Activated naive CD8-positive, alpha-beta T cell treated with anti-CD3 and anti-CD28 coated beads, Interleukin-2, amount 10 ng/mL, durations not matched to agents 7 days and 5 days (primary cell): ENCODE data around the gene FAXDC2. TPM values are rescaled to one million over a fixed set of nuclear protein-coding genes. Genes with fewer than 3 reads are reported as not detected.

ENCODE experiments used
- ATAC-seq: fragments of 150-1000 bp; cut with Tn5 transposase; one replicate; pipeline ENCODE4 v1.10.0; 2021; ENCODE audit warnings: low read depth, moderate library complexity
- POLR2A ChIA-PET: fragments of 350-600 bp; sonication (Branson Sonifier 250); formaldehyde crosslinking; loops from one replicate; lab custom pipeline; 2021; ENCODE audit warnings: antibody characterized with exemption; lab: Charles Lee
- DNase-seq: peaks from one replicate; pipeline ENCODE4 v3.0.0; 2021
- H3K27ac Mint-ChIP-seq: one replicate; pipeline ENCODE4 v1.8.0; 2022; ENCODE audit warnings: mild to moderate bottlenecking, mixed read lengths
- H3K27me3 Mint-ChIP-seq: one replicate; pipeline ENCODE4 v1.8.0; 2022; ENCODE audit warnings: mild to moderate bottlenecking, moderate library complexity, mixed read lengths
- H3K36me3 Mint-ChIP-seq: one replicate; pipeline ENCODE4 v1.8.0; 2021; ENCODE audit warnings: mild to moderate bottlenecking, mixed read lengths
- H3K4me1 Mint-ChIP-seq: one replicate; pipeline ENCODE4 v1.8.0; 2021; ENCODE audit warnings: mixed read lengths
- H3K4me3 Mint-ChIP-seq: one replicate; pipeline ENCODE4 v1.8.0; 2022; ENCODE audit warnings: mild to moderate bottlenecking, moderate library complexity, mixed read lengths
- H3K9me3 Mint-ChIP-seq: one replicate; pipeline ENCODE4 v1.8.0; 2021; ENCODE audit warnings: mixed read lengths
- total RNA-seq, 2 experiments: library from RNA; stranded (reverse); gene quantifications; one replicate each; pipeline ENCODE4 v1.2.3, GENCODE V29; 2021

FAXDC2 gene
- total RNA-seq, 2 experiments from 2014 or later, result not detected

DNA sequence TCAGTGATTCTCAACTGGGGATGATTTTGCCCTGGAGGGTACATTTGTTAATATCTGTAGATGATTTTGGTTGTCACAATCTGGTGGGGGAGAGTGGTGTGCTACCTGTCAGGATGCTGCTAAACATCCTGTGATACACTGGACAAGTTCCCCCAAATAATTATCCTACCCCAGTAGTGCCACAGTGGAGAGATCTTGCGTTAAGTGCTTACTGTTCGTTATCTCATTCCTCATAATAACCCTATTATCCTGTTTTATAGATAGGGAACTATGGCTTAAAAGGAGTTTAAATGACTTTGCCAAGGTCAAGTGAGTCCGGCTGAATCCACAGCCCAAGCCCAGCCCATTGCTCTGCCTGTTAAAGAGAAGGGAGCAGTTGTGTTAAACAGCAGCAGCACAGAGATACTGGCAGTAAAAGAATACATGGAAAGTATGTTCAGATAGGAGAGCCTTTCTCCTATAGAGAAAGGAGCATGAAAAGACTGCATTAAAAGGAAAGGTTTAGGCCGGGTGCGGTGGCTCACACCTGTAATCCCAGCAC lies 23.5 kb upstream of the FAXDC2 start:
- no peak for ATAC-seq
- no peaks in the 10 kb centered on the region for H3K27me3 Mint-ChIP-seq
- no peaks in the 10 kb centered on the region for H3K4me1 Mint-ChIP-seq
- no peak overlapping the region for H3K4me3 Mint-ChIP-seq
- DNase-seq, result no peak
- H3K27ac Mint-ChIP-seq, result no peak overlapping the region
- POLR2A ChIA-PET, result no interaction called here
- peaks cover 59% of the 10 kb centered on the region for H3K36me3 Mint-ChIP-seq
- peaks cover 12% of the 10 kb centered on the region for H3K9me3 Mint-ChIP-seq

DNA sequence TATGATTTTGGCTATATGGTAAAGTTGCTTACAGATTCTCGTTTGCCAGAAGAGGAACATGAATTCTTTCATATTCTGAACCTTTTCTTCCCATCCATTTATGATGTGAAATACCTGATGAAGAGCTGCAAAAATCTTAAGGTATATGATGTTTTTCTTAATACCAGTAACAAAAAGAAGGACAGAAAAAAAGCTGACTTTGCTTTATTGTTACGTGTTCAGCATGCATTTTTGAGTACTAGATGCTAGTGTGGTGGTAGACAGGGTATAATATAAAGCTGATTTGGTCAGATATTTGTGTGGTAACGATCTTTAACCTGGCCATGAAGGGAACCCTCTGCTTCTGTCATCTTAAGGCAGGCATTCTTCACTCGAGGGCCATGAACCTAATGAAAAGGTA lies 21.3 kb upstream of the FAXDC2 start:
- Mint-ChIP-seq H3K27ac (no peak overlapping the region), H3K9me3 (peaks cover 5% of the 10 kb centered on the region), H3K36me3 (peaks cover 46% of the 10 kb centered on the region), H3K4me1 (peaks cover 7% of the 10 kb centered on the region), H3K27me3 (no peaks in the 10 kb centered on the region), H3K4me3 (no peak overlapping the region)
- DNase-seq, result no peak
- POLR2A ChIA-PET, result no interaction called here
- no peak for ATAC-seq

DNA sequence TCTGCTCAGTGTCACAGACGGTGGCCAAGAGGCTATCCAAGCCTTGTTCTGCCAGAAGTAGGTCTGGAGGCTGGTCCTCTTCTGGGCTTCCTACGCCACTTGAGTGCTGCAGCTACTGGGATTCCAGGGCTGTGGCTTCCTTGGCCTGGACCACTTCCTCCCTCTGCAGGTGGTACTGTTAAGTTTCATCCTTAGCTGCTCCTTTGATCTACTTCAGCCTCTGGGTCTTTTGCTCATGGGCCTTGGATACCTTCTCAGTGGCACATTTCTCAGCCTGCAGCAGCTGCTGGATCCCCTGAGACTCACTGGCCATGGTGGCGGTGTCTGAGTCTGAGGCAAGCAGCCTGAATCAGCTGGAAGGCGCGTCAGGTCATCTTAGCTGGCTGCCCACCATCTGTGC lies 18.3 kb upstream of the FAXDC2 start:
- no peaks in the 10 kb centered on the region for H3K9me3 Mint-ChIP-seq
- peaks cover 38% of the 10 kb centered on the region for H3K36me3 Mint-ChIP-seq
- ATAC-seq, result peak; percentile 50
- H3K27me3 Mint-ChIP-seq, result no peaks in the 10 kb centered on the region
- no peak overlapping the region for H3K4me3 Mint-ChIP-seq
- H3K4me1 Mint-ChIP-seq, result peaks cover 12% of the 10 kb centered on the region
- POLR2A ChIA-PET, result interaction anchor here (0.6 to 1.0 kb wide), 2 partner anchors 55 to 218 kb away, joined by 4 to 5 read pairs; no protein-coding TSS in a partner anchor
- DNase-seq, result no peak
- H3K27ac Mint-ChIP-seq, result peak overlapping the region; percentile 0

DNA sequence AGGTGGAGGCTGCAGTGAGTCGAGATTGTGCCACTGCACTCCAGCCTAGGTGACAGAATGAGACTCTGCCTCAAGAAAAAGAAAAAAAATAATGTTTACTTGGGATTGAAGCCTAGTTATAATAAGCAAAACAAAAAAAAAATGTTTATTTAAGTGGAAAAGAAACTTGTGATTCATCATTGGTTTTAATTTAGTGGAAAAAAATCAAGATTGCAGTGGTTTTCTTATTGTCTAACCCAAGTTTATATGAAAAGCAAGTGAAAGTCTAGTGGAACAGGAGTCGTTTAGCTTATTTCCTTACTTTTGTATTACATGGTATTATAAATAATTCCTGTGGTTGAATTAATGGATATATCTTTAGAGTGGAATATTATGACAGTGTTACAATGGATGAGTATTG lies 16.4 kb upstream of the FAXDC2 start:
- H3K27me3 Mint-ChIP-seq, result no peaks in the 10 kb centered on the region
- no peak overlapping the region for H3K4me3 Mint-ChIP-seq
- POLR2A ChIA-PET, result no interaction called here
- ATAC-seq, result no peak
- H3K36me3 Mint-ChIP-seq, result peaks cover 34% of the 10 kb centered on the region
- no peak for DNase-seq
- H3K9me3 Mint-ChIP-seq, result no peaks in the 10 kb centered on the region
- H3K27ac Mint-ChIP-seq, result no peak overlapping the region
- H3K4me1 Mint-ChIP-seq, result peaks cover 21% of the 10 kb centered on the region

DNA sequence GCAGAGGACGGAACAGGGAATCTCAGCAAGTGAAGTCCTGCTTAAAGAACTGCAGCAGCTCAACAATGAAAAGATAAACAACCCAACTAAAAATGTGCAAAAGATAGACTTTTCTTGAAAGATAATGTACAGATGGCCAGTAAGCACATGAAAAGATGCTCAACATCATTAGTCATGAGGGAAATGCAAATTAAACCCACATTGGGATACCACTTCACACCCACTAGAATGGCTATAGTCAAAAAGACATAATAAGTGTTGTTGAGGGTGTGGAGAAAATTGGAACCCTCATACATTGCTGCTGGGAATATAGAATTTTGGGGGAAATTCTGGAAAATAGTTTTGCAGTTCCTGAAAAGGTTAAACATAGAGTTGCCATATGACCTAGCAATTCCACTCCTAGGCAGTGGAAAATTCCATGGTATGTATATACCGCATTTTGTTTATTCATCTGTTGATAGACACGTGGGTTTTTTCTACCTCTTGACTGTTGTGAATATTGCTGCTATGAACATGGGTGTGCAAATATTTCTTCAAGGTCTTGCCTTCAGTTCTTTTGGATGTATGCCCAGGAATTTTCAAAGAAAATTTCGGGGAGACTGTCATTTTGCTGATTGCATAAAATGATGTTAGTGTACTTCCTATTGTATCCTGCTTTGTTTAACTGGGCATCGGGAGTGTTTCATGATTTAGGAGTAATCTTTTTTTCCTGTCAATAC lies 15.2 kb upstream of the FAXDC2 start:
- no peak for DNase-seq
- no peak for ATAC-seq
- POLR2A ChIA-PET, result no interaction called here
- H3K36me3 Mint-ChIP-seq, result peaks cover 32% of the 10 kb centered on the region
- H3K27ac Mint-ChIP-seq, result no peak overlapping the region
- H3K4me1 Mint-ChIP-seq, result peaks cover 26% of the 10 kb centered on the region
- H3K27me3 Mint-ChIP-seq, result no peaks in the 10 kb centered on the region
- H3K9me3 Mint-ChIP-seq, result no peaks in the 10 kb centered on the region
- no peak overlapping the region for H3K4me3 Mint-ChIP-seq

DNA sequence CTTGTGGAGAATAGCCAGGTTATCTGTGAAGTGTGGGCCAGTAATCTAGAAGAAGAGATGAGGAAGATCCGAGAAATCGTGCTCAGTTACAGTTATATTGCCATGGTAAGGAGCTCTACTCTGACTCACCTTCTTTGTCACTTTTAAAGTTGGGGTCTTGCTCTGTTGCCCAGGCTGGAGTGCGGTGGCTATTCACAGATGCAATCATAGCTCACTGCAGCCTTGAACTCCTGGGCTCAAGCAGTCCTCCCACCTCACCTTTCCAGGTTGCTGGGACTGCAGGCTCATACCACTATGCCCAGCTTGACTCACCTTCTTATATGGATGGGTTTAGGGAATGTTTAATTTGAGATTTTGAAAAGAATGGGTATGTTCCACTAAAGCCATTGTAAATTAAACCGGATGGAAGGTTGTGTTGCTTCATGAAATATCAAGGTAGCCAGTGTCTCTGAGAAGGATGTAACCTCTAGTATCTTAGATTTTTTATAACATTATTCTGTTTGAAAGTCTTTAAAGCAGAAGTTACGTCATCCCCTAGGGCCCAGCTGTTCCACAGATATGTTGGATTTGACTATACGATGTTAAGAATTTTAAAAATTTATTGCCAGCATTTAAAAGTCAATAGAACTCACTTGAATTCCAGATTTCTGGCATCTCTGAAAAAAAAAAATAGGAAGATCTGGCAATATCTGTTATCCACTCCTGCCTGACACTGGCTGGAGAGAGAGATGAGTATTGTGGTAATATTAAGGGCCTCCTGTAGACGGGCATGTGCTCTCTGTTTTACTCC lies 13.1 kb upstream of the FAXDC2 start:
- no peak for DNase-seq
- H3K9me3 Mint-ChIP-seq, result no peaks in the 10 kb centered on the region
- POLR2A ChIA-PET, result interaction anchor here (0.7 kb wide), 1 partner anchor 74 kb away, joined by 3 read pairs; the partner anchor contains the start of gene GEMIN5
- peaks cover 35% of the 10 kb centered on the region for H3K36me3 Mint-ChIP-seq
- no peak overlapping the region for H3K27ac Mint-ChIP-seq
- peaks cover 29% of the 10 kb centered on the region for H3K4me1 Mint-ChIP-seq
- no peak overlapping the region for H3K4me3 Mint-ChIP-seq
- no peaks in the 10 kb centered on the region for H3K27me3 Mint-ChIP-seq
- ATAC-seq, result no peak

DNA sequence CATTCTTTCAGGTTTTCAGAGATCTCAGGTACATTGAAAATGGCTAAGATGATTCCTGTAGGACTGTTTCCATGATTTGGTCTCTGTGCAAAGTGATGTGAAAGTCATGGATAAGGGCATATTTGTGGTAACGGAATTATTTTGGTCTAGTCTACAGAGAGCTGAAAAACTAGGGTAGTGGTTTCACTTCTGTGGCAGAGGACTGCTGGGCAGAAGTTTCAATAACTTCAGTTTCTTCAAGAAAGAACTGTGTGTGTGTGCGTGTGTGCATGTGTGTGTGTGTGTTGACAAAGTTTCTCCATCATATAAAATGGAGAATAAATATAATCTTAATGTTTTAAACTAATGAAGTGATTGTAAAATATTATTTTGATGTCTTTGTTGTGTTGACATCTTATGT lies 12.4 kb upstream of the FAXDC2 start:
- DNase-seq (no peak), ATAC-seq (no peak)
- peaks cover 34% of the 10 kb centered on the region for H3K36me3 Mint-ChIP-seq
- POLR2A ChIA-PET, result interaction anchor here (0.7 kb wide), 1 partner anchor 75 kb away, joined by 3 read pairs; the partner anchor contains the start of gene GEMIN5
- H3K9me3 Mint-ChIP-seq, result no peaks in the 10 kb centered on the region
- H3K4me3 Mint-ChIP-seq, result peak overlapping the region; percentile 15
- H3K4me1 Mint-ChIP-seq, result peaks cover 28% of the 10 kb centered on the region
- H3K27ac Mint-ChIP-seq, result peak overlapping the region; percentile 40
- H3K27me3 Mint-ChIP-seq, result no peaks in the 10 kb centered on the region

DNA sequence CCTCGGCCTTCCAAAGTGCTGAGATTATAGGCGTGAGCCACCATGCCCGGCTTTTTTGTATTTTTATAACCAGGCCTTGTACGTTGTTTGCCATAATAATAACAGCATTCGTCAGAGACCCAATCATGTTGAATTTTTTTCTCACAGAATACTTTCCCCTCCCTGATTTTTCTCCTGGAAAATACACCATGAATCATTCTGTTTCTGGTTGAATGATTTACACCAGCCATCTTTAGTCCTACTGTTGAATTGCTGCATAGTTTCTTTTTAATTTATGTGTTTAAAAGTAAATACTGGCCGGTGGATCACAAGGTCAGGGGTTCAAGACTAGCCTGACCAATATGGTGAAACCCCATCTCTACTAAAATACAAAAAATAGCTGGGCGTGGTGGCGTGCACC lies 11.5 kb upstream of the FAXDC2 start:
- ATAC-seq, result no peak
- POLR2A ChIA-PET, result no interaction called here
- peak overlapping the region; percentile 38 for H3K4me3 Mint-ChIP-seq

DNA sequence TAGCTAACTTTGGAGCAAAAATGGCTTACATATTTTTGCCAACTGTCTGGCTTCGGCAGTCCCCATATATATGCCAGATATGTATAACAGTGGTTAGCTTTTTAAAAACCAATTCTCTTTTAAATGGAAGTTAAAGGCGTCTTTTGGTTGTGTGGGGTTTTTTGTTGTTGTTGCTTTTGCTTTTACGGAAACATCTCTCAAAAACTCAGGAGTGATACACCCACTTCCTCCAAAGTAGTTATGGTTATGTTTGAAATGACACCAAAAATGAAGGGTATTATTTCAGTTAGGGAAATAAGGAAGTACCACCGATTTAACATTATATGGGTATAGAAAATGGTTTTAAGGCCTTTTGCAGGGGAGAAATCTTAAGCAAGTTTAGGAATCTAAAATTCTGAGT lies 10.4 kb upstream of the FAXDC2 start:
- H3K4me1 Mint-ChIP-seq, result peaks cover 26% of the 10 kb centered on the region
- peak overlapping the region; percentile 96 for H3K4me3 Mint-ChIP-seq
- DNase-seq, result no peak
- H3K27ac Mint-ChIP-seq, result peak overlapping the region; percentile 99
- ATAC-seq, result no peak
- POLR2A ChIA-PET, result interaction anchor here (1.1 to 1.3 kb wide), 2 partner anchors 9 to 15 kb away, joined by 3 to 9 read pairs; no protein-coding TSS in a partner anchor
- H3K27me3 Mint-ChIP-seq, result no peaks in the 10 kb centered on the region
- H3K9me3 Mint-ChIP-seq, result no peaks in the 10 kb centered on the region
- H3K36me3 Mint-ChIP-seq, result peaks cover 26% of the 10 kb centered on the region

More for the DNA sequence above, 11.5 kb upstream of the FAXDC2 start:
- Mint-ChIP-seq H3K36me3 (peaks cover 31% of the 10 kb centered on the region), H3K4me1 (peaks cover 27% of the 10 kb centered on the region), H3K27ac (no peak overlapping the region), H3K9me3 (no peaks in the 10 kb centered on the region), H3K27me3 (no peaks in the 10 kb centered on the region)
- DNase-seq, result no peak

DNA sequence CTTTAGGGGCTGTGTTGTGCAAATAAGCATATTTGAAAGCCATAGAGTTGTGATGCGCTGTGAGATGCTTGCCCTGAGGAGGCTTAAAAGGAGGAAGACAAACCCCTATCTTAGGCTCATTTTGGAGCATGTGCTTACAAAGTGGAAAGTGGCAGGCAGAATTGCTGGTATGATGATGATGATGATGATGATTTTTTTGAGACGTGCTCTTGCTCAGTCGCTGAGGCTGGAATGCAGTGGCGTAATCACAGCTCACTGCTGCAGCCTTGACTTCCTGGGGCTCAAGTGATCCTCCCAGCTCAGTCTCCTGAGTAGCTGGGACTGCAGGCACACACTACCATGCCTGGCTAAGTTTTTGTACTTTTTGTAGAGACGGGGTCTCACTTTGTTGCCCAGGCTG lies 9.7 kb upstream of the FAXDC2 start:
- peaks cover 20% of the 10 kb centered on the region for H3K36me3 Mint-ChIP-seq
- no peak for ATAC-seq
- H3K4me1 Mint-ChIP-seq, result peaks cover 24% of the 10 kb centered on the region
- peak overlapping the region; percentile 96 for H3K4me3 Mint-ChIP-seq
- DNase-seq, result no peak
- H3K27ac Mint-ChIP-seq, result peak overlapping the region; percentile 99
- POLR2A ChIA-PET, result interaction anchor here (1.1 to 1.3 kb wide), 2 partner anchors 9 to 16 kb away, joined by 3 to 9 read pairs; no protein-coding TSS in a partner anchor
- no peaks in the 10 kb centered on the region for H3K9me3 Mint-ChIP-seq
- no peaks in the 10 kb centered on the region for H3K27me3 Mint-ChIP-seq

DNA sequence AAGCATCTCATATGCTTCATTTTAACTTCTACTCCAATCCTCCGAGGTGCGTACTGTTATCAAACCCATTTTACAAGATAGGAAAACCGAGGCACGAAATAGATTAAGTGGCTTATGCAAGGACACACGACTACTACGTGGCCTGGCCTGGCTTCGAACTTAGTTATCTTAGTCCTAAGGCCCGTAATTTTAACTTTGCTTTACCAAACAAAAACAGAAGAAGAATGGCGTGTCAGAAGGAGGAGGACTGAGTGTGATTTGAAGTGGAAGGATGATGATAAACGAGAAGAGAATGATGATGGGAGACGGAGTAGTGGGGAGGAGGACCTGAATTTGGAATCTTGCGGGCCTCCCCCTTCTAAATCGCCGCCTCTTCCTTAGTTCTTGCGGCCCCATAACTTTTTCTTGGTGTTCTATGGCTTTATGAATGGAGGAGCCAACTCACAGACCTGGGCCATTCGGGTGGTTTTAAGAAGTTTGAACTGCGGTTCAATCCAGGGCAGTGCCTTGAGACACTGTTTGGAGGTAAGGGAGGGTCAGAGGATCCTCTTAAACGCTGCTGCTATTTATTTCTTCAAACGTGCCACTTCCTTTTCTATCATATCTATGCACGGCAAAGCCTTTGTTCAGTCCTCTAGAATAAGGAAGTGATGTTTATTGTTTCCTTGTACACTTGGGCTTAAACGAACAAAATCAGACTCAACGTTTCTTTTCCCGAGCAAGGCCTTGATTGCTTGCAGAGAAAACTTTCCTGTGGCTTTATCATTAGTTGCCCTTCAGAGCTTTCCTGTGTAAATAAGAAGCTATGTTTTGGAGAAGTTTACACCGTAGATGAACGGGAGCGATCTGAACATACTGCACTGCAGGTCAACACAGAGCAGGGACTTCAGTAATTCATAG lies 8.8 kb upstream of the FAXDC2 start:
- Mint-ChIP-seq H3K9me3 (no peaks in the 10 kb centered on the region), H3K4me1 (peaks cover 24% of the 10 kb centered on the region), H3K36me3 (peaks cover 15% of the 10 kb centered on the region), H3K27ac (peak overlapping the region; percentile 99), H3K4me3 (peak overlapping the region; percentile 96), H3K27me3 (no peaks in the 10 kb centered on the region)
- ATAC-seq (no peak), DNase-seq (no peak)
- POLR2A ChIA-PET, result interaction anchor here (0.6 to 1.1 kb wide), 4 partner anchors 17 to 212 kb away, joined by 3 to 5 read pairs (median 4); no protein-coding TSS in a partner anchor

DNA sequence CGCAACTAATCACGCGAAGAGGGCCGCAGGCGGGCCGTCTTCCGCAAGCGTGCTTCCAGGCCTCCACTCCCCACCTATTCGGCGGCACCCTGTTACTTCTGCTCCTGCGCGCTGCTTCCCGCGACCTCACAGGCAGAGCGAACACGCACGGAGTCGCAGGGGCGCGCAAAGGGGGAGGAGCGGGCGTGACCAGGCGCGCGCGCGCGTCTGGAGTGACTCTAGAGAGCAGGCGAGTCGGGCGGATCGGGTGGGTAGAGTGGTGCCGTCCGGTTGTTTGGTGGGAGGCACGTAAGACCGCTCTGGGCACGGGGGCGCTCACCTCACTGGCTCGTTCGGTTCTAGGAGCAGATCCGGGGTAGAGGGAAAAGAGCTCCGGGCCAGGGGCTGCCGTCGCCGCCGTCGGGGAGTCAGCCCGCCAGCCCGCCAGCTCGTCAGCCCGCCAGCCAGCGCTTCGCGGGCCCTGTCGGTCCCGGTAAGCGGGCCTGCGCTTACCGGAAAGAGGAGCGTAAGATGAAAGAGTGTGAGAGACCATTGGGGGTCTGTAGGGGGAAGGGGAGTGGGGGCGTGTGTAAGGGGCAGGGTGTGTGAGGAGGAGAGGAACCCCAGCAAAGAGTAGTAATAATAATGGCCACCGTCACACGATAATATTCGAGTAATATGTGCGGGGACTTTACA lies 8.0 kb upstream of the FAXDC2 start, which contains the start of gene CNOT8:
Gene CNOT8, plus strand, starts transcription at position 331 of the 675 bp plus-strand sequence. CDS start 4,652 bp downstream, outside the sequence.
- peak; percentile 77 for ATAC-seq
- Mint-ChIP-seq H3K4me1 (peaks cover 24% of the 10 kb centered on the region), H3K27me3 (no peaks in the 10 kb centered on the region), H3K36me3 (peaks cover 13% of the 10 kb centered on the region), H3K9me3 (no peaks in the 10 kb centered on the region), H3K4me3 (peak within 1 kb of the TSS; percentile 96), H3K27ac (peak within 1 kb of the TSS; percentile 99)
- peak; percentile 97 for DNase-seq
- POLR2A ChIA-PET, result interaction anchor here (0.6 to 1.1 kb wide), 3 partner anchors 20 to 211 kb away, joined by 3 to 5 read pairs (median 4); no protein-coding TSS in a partner anchor
